ENCODE results near the gene HPCA.

Gene HPCA

DNA sequence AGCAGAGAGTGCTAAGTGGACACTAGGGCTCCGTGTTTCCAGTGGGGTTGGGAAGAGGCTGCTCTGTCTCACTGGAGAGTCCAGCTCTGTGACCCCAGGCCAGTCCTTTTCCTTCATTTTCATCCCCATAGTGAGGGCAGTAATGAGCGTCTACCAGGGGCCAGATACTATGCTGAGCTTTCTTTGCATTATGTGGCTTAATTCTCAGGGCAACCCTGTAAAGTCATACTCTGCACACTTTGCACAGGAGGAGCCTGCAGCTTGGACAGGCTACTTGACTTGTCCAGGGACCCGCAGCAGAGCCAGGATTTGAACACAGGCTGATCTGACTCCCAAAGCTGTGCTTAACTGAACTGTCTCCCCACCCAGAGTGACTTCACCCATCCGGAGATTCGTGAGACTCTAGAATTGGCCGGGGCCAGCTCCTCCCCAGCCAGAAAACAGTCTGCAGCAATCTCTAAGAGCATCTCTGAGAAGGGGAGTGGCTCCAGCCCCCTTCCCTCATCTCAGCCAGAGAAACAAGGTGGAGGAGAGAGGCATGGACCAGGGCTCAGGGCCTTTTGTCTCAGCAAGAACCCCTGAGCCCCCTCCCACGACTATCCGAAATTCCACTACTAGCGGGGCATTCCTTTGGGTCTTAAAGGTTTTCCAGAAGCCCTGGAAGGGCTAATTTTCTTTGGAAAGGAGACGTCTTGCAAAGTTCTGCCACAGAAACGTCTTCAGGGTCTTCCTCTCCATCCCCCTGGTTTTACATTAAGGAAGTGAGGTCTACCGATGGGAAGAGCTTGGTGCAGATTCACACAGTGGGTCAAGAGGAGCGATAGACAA lies 14.7 kb upstream of the HPCA start:
- peak; percentile 23 for DNase-seq

DNA sequence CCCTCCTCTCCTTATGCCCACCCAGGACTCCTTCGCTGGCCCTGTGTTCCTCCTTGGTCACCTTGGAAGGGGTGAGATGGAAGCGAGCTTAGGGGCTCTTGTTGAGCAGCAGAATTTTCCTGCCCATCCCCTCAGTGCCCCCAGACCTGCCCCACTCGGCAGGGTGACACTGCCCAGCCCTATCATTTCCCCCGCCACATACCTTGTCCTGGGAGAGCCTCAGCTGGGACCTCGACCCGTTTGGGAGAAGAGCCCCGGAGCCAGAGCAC lies 14.2 kb upstream of the HPCA start:
- DNase-seq: no peak

DNA sequence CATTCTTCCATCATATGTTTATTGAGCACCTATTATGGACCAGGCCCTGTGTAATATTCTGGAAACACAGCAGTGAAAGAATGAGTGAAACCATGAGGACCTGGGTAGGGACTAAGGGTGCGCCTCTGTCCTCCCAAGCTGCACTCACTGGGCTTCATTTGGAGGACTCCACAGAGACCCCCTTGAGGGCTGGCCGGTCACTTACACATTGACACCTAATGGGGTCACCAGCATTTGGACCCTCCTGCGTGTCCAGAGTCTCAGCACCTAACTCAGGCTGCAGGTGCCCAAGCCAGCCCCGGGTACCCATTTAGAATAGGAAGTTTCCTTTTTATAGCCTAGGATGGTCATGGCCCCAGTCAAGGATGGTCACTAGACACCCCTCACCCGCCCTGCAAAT lies 12.8 kb upstream of the HPCA start:
- DNase-seq: no peak

DNA sequence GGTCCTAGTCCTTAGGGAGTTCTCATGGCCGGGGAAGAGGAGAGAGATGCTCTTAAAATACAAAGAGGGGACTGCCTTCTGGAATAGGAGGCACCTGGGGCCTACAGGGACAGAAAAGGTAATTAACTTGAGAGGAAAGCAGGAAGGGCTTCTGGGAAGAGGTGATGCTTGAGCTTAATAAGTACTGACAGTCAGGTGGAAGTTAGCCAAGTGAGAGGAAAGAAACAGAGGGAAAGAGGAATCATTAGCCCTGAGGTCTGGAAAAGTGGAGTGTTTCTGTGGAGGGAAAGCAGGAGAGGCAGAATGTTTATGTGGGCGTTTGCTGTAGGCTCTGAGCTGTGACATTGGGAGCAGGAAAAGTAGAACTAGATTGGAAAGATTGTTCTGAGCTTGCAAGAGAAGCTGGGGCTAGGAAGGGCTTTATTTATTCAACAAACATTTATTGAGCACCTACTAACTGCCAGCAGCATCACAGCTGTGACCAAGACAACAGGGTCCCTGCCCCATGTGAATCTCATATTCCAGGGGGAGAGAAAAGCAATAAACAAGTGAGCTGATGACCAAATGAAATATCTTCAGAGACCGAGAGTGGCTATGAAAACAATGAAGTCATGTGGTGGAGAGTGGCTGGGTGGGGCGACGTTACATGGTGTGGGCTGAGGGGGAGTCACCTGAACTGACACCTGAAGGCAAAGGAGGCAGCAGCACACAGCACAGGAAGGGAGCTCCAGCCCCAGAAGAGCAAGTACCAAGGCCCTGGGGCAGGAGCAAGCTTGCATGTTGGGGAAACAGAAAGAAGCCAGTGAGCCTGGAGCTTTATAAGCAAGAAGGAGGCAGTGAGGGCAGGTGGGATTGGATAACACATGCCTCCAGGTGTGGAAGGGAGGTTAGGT lies 11.2 kb upstream of the HPCA start:
- DNase-seq: no peak

DNA sequence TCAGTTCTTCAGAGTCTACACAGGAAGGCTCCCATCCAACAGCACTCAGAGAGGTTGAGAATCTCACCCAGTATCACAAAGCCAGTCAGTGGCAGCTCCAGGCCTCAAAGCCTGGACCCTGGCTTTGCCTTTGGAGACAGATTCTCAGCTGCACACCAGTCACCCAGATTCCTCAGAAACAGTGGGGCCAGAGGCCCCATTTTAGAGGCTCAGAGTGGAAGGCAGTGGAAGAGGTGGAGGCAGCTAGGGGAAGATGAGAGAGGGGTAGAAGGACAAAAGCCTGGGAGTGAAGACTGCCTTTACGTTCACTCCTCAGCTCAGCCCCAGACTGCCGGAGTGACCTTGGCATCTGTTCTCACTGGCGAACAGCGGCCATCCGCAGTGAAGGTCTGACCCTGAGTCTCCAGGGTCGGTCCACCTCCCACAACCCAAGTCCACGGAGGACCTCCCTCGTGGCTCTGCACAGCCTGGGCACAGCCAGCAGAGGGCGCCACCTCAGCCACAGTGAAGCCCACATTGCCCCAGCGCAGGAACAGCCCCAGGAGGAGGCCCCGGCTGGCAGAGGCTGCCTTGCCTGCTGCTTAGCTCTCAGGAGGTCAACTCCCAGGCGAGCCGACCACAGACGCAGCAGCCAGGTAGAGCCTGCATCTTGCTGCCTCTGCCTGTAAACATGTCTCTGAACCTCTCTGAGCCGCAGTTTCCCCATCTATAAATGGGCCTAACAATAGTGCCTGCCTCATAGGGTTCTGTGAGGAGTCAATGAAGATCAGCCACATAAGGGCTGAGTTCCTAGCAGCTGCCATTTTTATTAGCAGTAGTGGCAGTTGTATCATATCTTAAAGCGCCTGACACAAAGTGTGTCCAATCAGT lies 9.7 kb upstream of the HPCA start:
- peak; percentile 54 for DNase-seq

DNA sequence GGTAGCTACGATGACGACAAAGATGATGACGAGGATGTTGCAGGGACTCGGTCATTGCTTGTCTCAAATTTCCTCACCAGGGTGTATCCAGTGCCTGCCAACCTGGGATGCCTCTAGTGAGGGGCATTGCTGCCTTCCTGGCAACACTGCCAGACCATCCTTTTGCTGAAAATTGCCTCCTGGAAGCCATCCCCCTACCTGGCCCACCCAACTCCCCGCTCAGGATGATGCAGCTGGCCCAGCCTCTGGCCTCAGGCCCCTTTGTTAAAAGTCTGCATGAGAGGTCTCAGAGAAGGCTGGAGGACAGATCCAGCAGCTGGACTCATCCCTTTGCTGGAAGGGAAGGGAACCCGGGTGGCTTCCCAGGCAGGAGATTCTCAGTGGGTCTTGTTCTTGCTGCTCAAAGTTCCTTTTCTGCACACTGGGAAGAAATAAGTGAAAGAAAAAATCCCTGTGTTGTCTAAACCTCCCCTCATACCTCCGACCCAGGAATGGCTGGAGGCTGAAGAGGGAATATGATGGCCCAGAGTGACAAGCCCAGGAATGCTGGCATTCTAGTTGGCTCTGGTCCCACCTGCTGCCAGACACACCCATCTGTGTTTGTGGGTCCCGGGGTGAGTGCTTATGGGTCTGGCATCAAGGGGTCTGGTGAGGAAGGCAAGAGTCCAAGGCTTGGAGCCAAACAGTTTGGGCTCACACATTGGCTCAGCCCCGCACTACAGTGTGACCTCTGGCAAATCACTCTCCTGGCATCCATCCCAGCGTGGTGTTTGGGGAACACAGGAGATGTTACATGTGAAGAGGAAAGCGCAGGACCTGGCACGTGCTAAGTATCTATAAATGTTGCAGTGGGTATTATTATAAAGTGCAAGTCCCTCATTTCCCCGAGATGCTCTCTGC lies 8.8 kb upstream of the HPCA start:
- DNase-seq: no peak

DNA sequence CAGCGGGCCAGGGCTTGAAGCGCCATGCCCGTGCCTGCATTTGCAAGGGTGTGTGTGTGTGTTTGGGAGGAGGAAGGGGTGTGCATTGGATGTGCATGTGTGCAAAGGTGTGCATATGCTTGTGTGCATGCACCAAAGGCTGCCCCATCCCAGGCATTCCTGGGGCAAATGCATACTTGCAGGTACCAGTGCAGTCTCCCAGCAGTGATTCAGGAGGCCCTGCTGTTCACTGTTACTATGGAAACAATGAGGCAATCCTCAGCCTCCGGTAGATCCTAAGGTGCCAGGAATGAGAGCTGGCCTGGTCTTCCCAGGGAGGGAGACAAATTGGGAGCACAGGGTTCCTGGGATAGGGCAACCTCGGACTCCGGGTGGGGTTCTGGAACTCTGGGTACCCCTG lies 8.1 kb upstream of the HPCA start:
- peak; percentile 26 for DNase-seq

DNA sequence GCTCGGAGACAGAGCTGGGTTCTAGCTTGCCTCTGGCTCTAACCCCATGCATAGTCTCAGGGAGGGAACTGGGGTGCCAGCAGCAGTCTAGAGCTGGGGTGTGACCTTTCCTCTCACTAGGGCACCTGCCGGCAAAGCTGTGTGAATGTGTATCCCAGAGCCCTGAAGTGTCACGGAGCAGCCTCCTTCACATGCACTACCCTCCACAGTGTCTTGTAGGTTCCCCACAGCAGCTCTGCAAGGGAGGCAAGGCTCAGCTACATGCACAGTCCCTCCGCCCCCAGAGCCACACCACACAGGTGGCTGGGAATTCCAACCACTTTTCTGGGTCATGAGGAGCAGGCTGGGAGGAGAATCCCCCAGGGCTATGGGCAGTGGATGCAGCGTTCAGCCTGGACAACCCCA lies 7.7 kb upstream of the HPCA start:
- DNase-seq: no peak

DNA sequence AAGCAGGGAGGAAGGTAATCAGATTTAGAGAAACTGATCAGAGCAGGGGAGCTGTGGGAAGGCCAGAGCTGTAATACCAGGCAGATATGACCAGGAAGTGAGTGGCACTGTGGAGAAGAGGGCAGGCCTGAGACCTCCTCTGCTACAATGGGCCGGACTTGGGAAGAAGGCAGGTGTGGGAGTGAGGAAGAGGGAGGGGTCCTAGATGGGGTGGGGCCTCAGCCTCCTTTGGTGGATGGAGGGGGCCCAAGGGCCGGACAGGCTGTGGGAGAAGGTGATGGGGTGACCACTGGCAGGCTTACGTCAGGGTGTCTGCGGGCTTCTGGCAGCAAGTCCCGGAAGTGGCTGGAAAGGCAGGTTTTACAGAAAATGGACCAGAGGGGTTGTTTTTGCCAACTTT lies 5.0 kb upstream of the HPCA start:
- DNase-seq: no peak

DNA sequence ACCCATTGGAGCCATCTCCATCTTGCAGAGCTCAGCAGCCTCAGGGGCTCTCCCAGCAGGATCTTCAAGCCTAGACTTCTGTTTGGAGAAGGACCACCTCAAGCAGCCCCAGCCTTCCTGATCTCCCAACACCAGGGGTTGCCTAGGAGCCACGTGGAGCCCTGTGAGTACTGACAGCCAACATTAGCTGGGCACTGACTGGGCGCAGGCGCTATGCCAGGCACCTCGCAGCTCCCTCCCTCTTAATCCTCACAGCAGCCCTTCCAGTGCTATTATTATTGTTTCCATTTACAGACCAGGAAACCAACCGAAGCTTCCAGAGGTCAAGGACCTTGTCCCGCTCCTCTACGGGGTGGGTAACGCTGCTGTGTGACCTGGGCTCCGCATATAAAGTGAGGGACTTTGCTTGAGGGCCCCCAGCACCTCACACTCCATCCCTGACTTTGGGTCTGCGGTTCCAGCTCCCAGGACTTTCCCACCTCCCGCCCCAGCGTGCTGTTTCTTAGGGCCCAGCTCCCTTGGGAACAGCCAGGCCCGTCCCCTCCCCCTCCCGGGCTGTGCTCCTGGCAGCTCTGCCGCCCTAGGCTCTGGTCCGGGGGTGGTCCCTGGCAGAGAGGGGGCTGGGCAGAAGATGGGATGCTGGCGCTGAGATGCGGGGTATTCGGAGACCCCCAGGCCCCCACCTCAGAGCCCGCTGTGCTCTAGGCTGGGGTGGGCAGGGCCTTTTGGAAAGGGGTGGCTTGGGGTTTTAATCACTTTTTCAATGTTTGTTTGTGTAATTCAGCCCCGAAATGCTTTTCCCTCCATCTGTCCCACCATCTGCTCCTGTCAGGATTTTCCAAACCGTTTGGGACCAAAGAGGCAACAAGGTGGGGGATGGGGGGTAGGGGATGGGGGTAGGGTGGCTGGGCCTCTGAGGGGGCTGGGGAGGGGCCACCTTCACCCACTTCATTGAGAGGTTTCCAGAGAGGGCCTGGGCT lies 4.1 kb upstream of the HPCA start:
- no peak for DNase-seq

DNA sequence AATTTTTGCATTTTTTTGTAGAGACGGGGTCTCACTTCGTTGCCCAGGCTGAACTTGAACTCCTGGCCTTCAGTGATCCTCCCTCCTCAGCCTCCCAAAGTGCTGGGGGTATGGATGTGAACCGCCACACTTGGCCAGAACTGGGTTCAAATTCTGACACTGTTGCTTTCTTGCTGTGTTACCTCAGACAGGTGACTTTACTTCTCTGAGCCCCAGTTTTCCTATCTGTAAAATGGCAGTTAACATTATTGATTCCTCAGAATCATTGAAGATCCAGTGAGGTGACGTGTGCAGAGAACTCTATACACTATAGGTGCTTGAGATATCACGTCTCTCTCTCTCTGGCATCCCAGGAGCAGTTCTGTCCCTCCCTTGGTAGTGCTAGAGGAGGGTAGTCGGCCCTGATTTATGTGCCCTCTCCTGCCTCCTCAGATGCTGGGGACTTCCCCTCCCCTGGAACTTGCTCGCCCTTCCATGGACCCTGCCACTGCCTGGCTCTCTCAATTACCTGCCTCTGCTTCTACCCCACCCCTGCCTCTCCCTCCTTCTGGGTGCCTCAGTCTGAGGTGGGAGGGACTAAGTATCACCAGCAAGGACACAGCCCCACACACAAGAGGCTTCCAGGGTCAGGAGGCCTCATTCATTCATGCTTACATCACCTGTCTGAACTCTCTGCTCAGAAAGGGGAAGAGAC lies 2.8 kb upstream of the HPCA start:
- no peak for DNase-seq

DNA sequence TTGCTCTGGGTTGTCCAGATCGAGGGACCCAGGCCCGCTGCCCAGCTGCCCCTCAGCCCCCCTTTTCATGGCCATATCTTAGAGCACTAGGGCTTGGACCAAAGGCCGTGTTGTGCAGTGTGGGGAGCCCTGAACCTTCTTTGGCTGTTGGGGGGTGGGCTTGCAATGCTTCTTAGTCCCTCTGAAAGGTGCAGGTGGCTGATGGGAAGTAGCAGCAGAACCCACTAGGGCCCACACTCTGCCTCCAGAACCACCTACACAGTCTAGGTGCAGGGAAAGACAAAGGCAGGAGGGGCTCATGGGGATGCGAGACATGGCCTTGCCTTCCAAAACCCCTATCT lies 2.3 kb upstream of the HPCA start:
- no peak for DNase-seq

DNA sequence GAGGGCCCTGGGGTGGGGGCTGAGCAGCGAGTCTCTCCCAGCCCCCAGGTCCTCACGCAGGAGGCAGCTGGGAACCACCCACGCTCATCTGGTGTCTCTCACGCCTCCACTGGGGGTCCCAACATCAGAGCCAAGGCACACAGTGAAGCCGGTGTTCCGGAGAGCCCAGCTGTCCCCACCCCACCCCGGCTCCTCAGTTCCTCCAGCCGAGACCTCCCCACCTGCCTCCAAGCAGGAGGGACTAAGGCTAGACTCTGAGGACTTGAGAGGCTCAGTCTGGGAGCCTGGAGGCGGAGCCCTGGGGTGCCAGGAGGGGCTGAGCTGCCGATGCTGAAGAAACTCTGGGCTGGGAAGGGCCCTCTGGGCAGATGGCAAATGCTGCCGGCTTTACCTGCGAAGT lies 1.6 kb upstream of the HPCA start:
- DNase-seq: no peak

DNA sequence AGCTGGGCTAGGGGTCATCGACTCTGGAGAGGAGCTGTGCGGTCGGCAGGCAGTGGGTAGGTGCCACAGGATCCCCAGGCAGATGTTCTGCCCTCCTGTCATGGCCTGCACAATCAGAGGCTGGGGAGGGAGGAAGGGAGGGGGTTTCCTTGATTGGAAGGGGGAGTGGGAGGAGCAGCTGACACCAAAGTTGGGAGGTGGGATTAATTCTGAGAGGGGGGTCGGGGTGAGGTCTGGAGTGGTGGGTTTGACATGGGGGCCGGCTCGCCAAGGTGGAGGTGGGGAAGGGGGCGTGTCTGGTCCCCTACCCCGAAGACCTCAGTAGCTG lies 651 bp upstream of the HPCA start:
- DNase-seq: no peak

DNA sequence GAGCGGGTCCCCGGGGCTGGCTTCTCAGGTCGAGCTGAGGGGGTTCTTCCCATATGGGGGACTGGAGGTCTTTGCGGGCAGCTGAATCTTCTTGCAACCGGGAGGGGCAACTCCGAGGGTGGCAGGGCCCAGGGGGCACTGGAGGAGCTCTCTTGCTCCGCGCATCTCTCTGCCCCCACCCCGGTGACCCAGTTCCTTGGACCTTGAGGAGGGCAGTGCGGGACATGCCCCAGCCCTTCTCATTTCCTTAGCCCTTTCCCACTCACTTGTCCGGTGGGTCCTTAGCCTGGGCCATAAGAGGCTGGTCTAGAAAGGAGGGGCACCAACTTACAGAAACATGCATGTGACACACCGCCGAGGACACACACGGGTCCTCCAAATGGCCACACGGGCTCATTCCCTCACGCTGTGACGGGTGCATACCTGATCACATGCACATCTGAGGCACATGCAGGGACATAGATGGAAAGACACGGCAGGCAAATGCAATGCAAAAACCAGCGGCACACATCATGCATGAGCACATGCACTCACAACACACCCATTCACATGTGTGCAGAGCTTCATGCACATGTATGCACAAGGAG lies 630 bp downstream of the HPCA start:
- no peak for DNase-seq

DNA sequence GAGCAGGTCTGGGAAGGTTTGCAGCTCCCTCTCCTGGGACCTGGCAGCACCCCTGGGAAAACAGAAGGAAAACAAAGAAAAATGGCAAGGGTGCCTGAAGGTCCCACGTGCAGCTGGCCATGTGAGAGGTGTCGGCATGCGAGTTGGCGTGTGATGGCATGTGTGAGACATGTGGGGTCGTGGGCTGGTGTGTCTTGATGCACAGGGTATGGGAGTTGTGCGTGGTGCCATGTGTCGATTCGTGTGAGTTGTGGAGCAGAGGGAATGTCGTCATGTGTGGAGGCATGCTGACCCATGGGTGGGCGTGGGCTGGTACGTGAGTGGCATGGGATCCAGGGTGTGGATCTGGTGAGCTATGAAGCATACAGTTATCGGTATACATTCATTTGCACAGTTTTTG lies 1.3 kb downstream of the HPCA start:
- no peak for DNase-seq

DNA sequence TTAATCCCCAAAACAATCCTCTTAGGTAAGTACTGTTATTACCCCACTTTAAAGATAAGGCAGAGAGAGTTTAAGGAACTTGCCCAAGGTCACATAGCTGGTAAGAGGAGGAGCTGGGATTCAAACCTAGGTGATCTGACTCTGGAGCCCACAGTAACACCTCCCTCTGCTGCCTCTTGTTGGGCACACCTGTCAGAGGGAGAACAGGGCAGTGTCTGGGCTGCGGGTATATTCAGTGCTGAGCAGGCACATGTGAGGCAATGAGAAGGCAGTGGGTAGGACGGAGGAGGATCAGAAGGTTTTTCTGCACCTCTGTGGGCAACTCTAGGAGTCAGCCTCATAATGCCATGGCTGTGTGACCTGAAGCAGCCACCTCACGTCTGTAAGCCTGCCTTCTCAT lies 1.8 kb downstream of the HPCA start:
- DNase-seq: no peak

DNA sequence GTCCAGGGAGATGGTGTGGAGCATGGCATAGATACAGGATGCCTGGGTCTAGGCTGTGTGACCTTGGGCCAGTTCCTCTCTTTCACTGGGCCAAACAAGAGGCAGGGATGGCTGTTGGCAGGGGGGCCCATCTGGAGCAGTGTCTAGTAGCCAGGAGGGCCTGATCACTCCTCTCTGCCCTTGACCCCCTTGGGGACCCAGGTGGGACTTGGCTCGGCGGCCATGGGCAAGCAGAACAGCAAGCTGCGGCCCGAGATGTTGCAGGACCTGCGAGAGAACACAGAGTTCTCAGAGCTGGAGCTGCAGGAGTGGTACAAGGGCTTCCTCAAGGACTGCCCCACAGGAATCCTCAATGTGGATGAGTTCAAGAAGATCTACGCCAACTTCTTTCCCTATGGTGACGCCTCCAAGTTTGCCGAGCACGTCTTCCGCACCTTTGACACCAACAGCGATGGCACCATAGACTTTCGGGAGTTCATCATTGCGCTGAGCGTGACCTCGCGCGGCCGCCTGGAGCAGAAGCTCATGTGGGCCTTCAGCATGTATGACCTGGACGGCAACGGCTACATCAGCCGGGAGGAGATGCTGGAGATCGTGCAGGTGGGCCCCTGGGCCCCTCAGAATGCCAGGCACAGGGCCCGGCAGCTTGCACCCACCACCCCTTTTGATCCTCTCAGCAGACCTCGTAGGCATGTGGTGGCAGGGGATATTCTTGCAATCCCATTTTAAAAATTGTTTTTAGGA lies 2.6 kb downstream of the HPCA start:
- no peak for DNase-seq

DNA sequence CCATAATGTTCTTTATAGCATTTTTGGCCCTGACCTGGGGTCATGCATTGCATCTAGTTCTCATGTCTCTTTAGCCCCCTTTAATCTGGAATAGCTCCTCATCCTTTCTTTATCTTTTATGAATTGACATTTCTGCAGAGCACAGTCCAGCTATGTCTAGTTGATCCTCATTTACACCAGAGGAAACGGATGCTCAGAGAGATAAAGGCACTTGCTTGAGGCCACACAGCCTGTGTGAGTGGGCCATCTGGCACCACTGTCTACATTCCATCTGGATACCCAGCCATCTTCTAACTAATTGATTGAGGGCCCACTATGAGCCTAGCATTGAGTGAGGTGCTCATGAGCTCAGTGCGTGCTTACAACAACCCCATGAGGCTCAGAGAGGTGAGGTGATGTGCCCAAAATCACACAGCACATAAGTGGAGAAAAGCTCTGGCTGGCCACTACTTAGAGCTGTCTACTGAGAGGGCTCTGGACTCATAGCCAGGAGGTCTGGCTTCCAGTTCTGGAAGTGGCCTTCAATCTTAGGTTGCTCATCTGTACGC lies 3.5 kb downstream of the HPCA start:
- DNase-seq: no peak

Data from EL (cell line).